Measurements from ENCODE around the gene GLB1L. TPM values are rescaled to one million over a fixed set of nuclear protein-coding genes. Genes with fewer than 3 reads are reported as not detected.

GLB1L gene
- total RNA-seq, 1 donor from 2014 or later = 3.0 TPM

GRCh38 chr2:219248845-219249202, 3.6 kb upstream of the GLB1L start:
- no peaks in the 10 kb centered on the region for H3K27me3 Mint-ChIP-seq (ENCODE audit: low read depth)
- no peak for DNase-seq (ENCODE audit: low spot score)
- peak overlapping the region; percentile 98 for H3K27ac Mint-ChIP-seq (ENCODE audit: unreplicated experiment)
- no peaks in the 10 kb centered on the region for H3K9me3 Mint-ChIP-seq (ENCODE audit: low read depth)
- H3K36me3 Mint-ChIP-seq (ENCODE audit: low read depth) = no peaks in the 10 kb centered on the region
- no peak for TF ChIP-seq CTCF (IDR thresholded peaks at IDR 0.05)
- peaks cover 76% of the 10 kb centered on the region for H3K4me1 Mint-ChIP-seq (ENCODE audit: low read depth)
- H3K4me3 Mint-ChIP-seq (ENCODE audit: unreplicated experiment) = peak overlapping the region; percentile 41

GRCh38 chr2:219247678-219248642, 2.7 kb upstream of the GLB1L start:
- Mint-ChIP-seq H3K9me3 (ENCODE audit: low read depth) (no peaks in the 10 kb centered on the region), H3K36me3 (ENCODE audit: low read depth) (no peaks in the 10 kb centered on the region), H3K4me1 (ENCODE audit: low read depth) (peaks cover 70% of the 10 kb centered on the region), H3K27ac (ENCODE audit: unreplicated experiment) (peak overlapping the region; percentile 98), H3K27me3 (ENCODE audit: low read depth) (no peaks in the 10 kb centered on the region), H3K4me3 (ENCODE audit: unreplicated experiment) (no peak overlapping the region)
- TF ChIP-seq CTCF (IDR thresholded peaks at IDR 0.05) = no peak
- no peak for DNase-seq (ENCODE audit: low spot score)

GRCh38 chr2:219246559-219246958, 1.3 kb upstream of the GLB1L start:
- no peak for TF ChIP-seq CTCF (IDR thresholded peaks at IDR 0.05)
- no peak overlapping the region for H3K4me3 Mint-ChIP-seq (ENCODE audit: unreplicated experiment)
- H3K4me1 Mint-ChIP-seq (ENCODE audit: low read depth) = peaks cover 56% of the 10 kb centered on the region
- no peaks in the 10 kb centered on the region for H3K27me3 Mint-ChIP-seq (ENCODE audit: low read depth)
- H3K36me3 Mint-ChIP-seq (ENCODE audit: low read depth) = no peaks in the 10 kb centered on the region
- H3K27ac Mint-ChIP-seq (ENCODE audit: unreplicated experiment) = peak overlapping the region; percentile 38
- DNase-seq (ENCODE audit: low spot score) = no peak
- no peaks in the 10 kb centered on the region for H3K9me3 Mint-ChIP-seq (ENCODE audit: low read depth)

GRCh38 chr2:219245899-219246230, 621 bp upstream of the GLB1L start:
- DNase-seq (ENCODE audit: low spot score) = no peak
- Mint-ChIP-seq H3K36me3 (ENCODE audit: low read depth) (no peaks in the 10 kb centered on the region), H3K4me3 (ENCODE audit: unreplicated experiment) (peak overlapping the region; percentile 90), H3K9me3 (ENCODE audit: low read depth) (no peaks in the 10 kb centered on the region), H3K27me3 (ENCODE audit: low read depth) (no peaks in the 10 kb centered on the region), H3K27ac (ENCODE audit: unreplicated experiment) (peak overlapping the region; percentile 95), H3K4me1 (ENCODE audit: low read depth) (peaks cover 49% of the 10 kb centered on the region)
- no peak for TF ChIP-seq CTCF (IDR thresholded peaks at IDR 0.05)

GRCh38 chr2:219244789-219245147, 476 bp downstream of the GLB1L start:
- no peak for TF ChIP-seq CTCF (IDR thresholded peaks at IDR 0.05)
- Mint-ChIP-seq H3K9me3 (ENCODE audit: low read depth) (no peaks in the 10 kb centered on the region), H3K27ac (ENCODE audit: unreplicated experiment) (peak overlapping the region; percentile 95), H3K4me3 (ENCODE audit: unreplicated experiment) (peak overlapping the region; percentile 90), H3K36me3 (ENCODE audit: low read depth) (no peaks in the 10 kb centered on the region), H3K27me3 (ENCODE audit: low read depth) (no peaks in the 10 kb centered on the region), H3K4me1 (ENCODE audit: low read depth) (peaks cover 38% of the 10 kb centered on the region)
- DNase-seq (ENCODE audit: low spot score) = no peak

All from chondrocyte (in vitro differentiated cells).